Nephron (organoid): ENCODE results near the gene KLHDC1.

Source experiments
- H3K27ac Mint-ChIP-seq, 3 experiments: 2 replicates each; pipeline ENCODE4 v1.8.0; 2020; ENCODE audit warnings: mixed read lengths in 3 of 3, mild to moderate bottlenecking in 2 of 3, moderate library complexity in 1 of 3
- H3K27me3 Mint-ChIP-seq: 2 replicates; pipeline ENCODE4 v1.8.0; 2021; ENCODE audit warnings: low read depth, mild to moderate bottlenecking, moderate library complexity, mixed read lengths
- H3K36me3 Mint-ChIP-seq: 2 replicates; pipeline ENCODE4 v1.8.0; 2020; ENCODE audit warnings: low read depth, mixed read lengths
- H3K4me1 Mint-ChIP-seq: 2 replicates; pipeline ENCODE4 v1.8.0; 2020; ENCODE audit warnings: mixed read lengths
- H3K4me3 Mint-ChIP-seq, 3 experiments: 2 replicates each; pipeline ENCODE4 v1.8.0; 2020; ENCODE audit warnings: mild to moderate bottlenecking in 3 of 3, mixed read lengths in 3 of 3, moderate library complexity in 2 of 3
- H3K9me3 Mint-ChIP-seq: 2 replicates; pipeline ENCODE4 v1.8.0; 2020; ENCODE audit warnings: mixed read lengths
- TF ChIP-seq, protein P1 (sequence below), 3 experiments: fragments of 200-600 bp; sonication (generic); IDR thresholded peaks; one replicate each; pipeline ENCODE4 v1.5.0; 2021; ENCODE audit warnings: antibody characterized with exemption in 3 of 3; ENCODE audit not compliant: unreplicated experiment in 3 of 3

Gene KLHDC1

GRCh38 chr14:49754570-49755097 lies 61.7 kb downstream of the KLHDC1 start:
- Mint-ChIP-seq H3K36me3 (no peaks in the 10 kb centered on the region), H3K27me3 (no peaks in the 10 kb centered on the region), H3K27ac (no peak overlapping the region), H3K9me3 (peaks cover 3% of the 10 kb centered on the region), H3K4me3 (no peak overlapping the region), H3K4me1 (no peaks in the 10 kb centered on the region)
- TF ChIP-seq, protein P1, sequence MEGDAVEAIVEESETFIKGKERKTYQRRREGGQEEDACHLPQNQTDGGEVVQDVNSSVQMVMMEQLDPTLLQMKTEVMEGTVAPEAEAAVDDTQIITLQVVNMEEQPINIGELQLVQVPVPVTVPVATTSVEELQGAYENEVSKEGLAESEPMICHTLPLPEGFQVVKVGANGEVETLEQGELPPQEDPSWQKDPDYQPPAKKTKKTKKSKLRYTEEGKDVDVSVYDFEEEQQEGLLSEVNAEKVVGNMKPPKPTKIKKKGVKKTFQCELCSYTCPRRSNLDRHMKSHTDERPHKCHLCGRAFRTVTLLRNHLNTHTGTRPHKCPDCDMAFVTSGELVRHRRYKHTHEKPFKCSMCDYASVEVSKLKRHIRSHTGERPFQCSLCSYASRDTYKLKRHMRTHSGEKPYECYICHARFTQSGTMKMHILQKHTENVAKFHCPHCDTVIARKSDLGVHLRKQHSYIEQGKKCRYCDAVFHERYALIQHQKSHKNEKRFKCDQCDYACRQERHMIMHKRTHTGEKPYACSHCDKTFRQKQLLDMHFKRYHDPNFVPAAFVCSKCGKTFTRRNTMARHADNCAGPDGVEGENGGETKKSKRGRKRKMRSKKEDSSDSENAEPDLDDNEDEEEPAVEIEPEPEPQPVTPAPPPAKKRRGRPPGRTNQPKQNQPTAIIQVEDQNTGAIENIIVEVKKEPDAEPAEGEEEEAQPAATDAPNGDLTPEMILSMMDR (IDR thresholded peaks at IDR 0.05; ENCODE audit: unreplicated experiment in 3 of 3) = no peak

GRCh38 chr14:49755378-49755777 lies 62.5 kb downstream of the KLHDC1 start:
- H3K4me1 Mint-ChIP-seq = no peaks in the 10 kb centered on the region

DNA sequence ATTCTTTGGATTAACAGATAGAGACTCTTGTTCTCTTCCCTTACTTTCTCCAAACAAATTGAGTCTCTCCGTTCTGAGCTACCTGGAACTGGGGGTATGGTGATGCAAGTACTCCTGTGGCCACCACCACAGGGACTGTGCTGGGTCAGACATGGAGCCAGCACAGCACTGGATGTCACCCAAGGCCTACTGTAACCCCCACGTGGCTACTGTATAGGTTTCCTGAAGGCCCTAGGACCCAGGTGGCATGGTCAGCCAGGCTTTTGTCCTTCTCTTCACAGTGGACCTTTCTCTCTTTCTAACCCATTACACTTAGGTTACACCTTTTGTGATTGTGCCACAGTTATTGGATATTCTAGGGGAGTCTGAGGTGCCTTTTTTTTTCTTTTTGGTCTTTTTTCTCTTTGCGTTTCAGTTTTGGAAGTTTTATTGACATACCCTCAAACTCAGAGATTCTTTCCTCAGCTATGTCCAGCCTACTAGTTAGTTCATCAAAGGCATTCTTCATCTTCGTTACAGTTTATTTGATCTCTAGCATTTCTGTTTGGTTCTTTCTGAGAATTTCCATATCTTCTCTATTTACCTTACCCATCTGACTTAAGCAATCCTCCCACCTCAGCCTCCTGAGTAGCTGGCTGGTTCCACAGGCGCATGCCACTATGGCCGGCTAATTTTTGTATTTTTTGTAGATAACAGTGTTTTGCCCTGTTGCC lies 69.1 kb downstream of the KLHDC1 start:
- Mint-ChIP-seq H3K27me3 (no peaks in the 10 kb centered on the region), H3K36me3 (no peaks in the 10 kb centered on the region), H3K4me1 (peaks cover 3% of the 10 kb centered on the region), H3K9me3 (no peaks in the 10 kb centered on the region), H3K4me3 (no peak overlapping the region), H3K27ac (no peak overlapping the region)
- TF ChIP-seq, protein P1 (IDR thresholded peaks at IDR 0.05; ENCODE audit: unreplicated experiment in 3 of 3) = no peak

More at GRCh38 chr14:49755378-49755777, 62.5 kb downstream of the KLHDC1 start:
- TF ChIP-seq, protein P1 (IDR thresholded peaks at IDR 0.05; ENCODE audit: unreplicated experiment in 3 of 3) = no peak
- Mint-ChIP-seq H3K27ac (no peak overlapping the region), H3K27me3 (no peaks in the 10 kb centered on the region), H3K4me3 (no peak overlapping the region), H3K36me3 (no peaks in the 10 kb centered on the region), H3K9me3 (peaks cover 3% of the 10 kb centered on the region)

GRCh38 chr14:49766839-49767238 lies 73.9 kb downstream of the KLHDC1 start:
- H3K4me3 Mint-ChIP-seq = peak overlapping the region; percentile 84 to 99 (median 96)
- H3K36me3 Mint-ChIP-seq = peaks cover 7% of the 10 kb centered on the region
- peak overlapping the region; percentile 97 to 100 (median 99) for H3K27ac Mint-ChIP-seq
- TF ChIP-seq, protein P1 (IDR thresholded peaks at IDR 0.05; ENCODE audit: unreplicated experiment in 3 of 3) = no peak
- no peaks in the 10 kb centered on the region for H3K27me3 Mint-ChIP-seq
- no peaks in the 10 kb centered on the region for H3K9me3 Mint-ChIP-seq
- peaks cover 33% of the 10 kb centered on the region for H3K4me1 Mint-ChIP-seq

DNA sequence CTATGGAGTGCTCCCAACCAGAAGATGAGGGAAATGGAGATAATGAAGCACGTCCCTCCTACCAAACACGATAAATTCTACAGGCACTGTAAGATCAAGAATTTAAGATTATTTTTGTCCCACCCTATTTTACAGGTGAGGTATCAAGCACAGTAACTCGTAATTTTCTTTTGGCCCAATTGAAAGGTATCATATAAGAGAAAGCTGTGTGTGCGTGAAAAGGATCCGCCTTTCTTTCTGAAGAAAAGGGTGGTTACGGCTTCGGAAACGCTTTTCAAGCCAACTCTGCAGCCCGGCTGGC lies 74.3 kb downstream of the KLHDC1 start:
- H3K9me3 Mint-ChIP-seq = no peaks in the 10 kb centered on the region
- TF ChIP-seq, protein P1 (IDR thresholded peaks at IDR 0.05; ENCODE audit: unreplicated experiment in 3 of 3) = no peak
- H3K36me3 Mint-ChIP-seq = peaks cover 8% of the 10 kb centered on the region
- peak overlapping the region; percentile 97 to 100 (median 99) for H3K27ac Mint-ChIP-seq
- peaks cover 33% of the 10 kb centered on the region for H3K4me1 Mint-ChIP-seq
- no peaks in the 10 kb centered on the region for H3K27me3 Mint-ChIP-seq
- peak overlapping the region; percentile 84 to 99 (median 96) for H3K4me3 Mint-ChIP-seq
